ENCODE data around the gene CDK17. TPM values are rescaled to one million over a fixed set of nuclear protein-coding genes. Genes with fewer than 3 reads are reported as not detected.

Gene CDK17
- total and polyA plus RNA-seq, 2 experiments from 2014 or later, result 21.7 to 34.7 TPM

DNA sequence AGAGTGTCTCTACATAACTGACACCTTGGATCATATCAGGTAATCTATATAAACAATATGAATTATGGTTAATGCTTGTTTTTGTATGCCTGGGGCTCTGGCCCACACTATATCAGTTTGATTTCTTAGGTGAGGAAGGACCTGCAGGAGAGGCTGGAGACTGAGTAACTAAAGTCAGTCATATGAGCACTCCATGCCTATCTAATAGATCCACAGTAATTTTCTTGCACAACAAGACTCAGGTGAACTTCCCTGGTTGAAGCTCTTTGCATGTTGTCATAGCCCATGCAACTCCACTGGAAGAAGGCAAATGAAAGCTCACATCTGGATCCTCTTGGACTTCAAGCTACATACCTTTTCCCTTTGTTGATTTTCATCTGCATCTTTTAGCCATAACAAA lies 62.3 kb downstream of the CDK17 start:
- Histone ChIP-seq H3K27ac (no peak overlapping the region), H3K36me3 (no peaks in the 10 kb centered on the region), H3K9me3 (ENCODE audit: low read depth) (no peaks in the 10 kb centered on the region), H3K27me3 (no peaks in the 10 kb centered on the region), H3K4me3 (no peak overlapping the region), H3K4me1 (ENCODE audit: low read depth) (peaks cover 5% of the 10 kb centered on the region)
- no peak for DNase-seq (ENCODE audit: low read depth in 1 of 2, low spot score in 1 of 2)
- TF ChIP-seq, protein P1, sequence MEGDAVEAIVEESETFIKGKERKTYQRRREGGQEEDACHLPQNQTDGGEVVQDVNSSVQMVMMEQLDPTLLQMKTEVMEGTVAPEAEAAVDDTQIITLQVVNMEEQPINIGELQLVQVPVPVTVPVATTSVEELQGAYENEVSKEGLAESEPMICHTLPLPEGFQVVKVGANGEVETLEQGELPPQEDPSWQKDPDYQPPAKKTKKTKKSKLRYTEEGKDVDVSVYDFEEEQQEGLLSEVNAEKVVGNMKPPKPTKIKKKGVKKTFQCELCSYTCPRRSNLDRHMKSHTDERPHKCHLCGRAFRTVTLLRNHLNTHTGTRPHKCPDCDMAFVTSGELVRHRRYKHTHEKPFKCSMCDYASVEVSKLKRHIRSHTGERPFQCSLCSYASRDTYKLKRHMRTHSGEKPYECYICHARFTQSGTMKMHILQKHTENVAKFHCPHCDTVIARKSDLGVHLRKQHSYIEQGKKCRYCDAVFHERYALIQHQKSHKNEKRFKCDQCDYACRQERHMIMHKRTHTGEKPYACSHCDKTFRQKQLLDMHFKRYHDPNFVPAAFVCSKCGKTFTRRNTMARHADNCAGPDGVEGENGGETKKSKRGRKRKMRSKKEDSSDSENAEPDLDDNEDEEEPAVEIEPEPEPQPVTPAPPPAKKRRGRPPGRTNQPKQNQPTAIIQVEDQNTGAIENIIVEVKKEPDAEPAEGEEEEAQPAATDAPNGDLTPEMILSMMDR (IDR thresholded peaks at IDR 0.05; ENCODE audit: low read depth, low read length), result no peak

DNA sequence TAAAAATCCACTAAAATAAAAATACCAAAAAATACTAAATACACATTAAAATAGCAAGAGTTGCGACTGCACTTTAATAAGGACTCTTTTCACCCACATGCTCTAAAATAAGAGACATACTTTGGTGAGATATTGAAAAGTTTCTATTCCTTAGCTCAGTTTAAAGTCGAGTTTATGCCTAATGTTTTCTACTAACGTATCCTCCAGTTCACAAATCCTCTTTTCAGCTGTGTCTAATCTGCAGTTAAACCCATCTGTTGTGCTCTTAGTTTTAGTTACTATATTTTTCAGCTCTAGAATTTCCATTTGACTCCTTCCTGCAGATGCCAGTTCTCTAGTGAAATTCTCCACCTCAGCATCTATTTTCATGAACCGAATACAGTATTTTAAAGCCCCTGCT lies 63.8 kb downstream of the CDK17 start:
- no peaks in the 10 kb centered on the region for H3K36me3 ChIP-seq
- peaks cover 2% of the 10 kb centered on the region for H3K4me1 ChIP-seq (ENCODE audit: low read depth)
- DNase-seq (ENCODE audit: low read depth in 1 of 2, low spot score in 1 of 2), result no peak
- H3K9me3 ChIP-seq (ENCODE audit: low read depth), result no peaks in the 10 kb centered on the region
- TF ChIP-seq, protein P1 (IDR thresholded peaks at IDR 0.05; ENCODE audit: low read depth, low read length), result no peak
- no peak overlapping the region for H3K4me3 ChIP-seq
- H3K27ac ChIP-seq, result no peak overlapping the region
- no peaks in the 10 kb centered on the region for H3K27me3 ChIP-seq

DNA sequence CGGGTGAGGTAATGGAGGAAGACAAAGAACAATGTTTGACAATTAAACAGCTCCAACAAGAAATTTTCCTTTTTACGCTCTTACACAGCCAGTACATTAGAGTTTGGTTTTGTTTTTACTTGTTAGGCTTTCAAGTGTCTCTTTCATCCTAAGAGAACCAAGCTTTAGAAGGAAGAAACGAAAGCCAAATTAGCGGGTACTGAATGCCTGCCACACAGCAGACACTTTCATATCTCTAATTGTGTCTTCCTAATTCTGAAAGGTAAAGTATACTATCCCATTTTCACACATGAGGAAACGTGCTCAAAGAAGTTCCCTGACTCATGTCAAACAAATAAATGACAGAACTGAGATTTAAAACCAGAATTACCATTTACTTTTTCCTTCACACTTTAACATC lies 65.0 kb downstream of the CDK17 start:
- H3K4me1 ChIP-seq (ENCODE audit: low read depth), result no peaks in the 10 kb centered on the region
- TF ChIP-seq, protein P1 (IDR thresholded peaks at IDR 0.05; ENCODE audit: low read depth, low read length), result no peak
- no peaks in the 10 kb centered on the region for H3K27me3 ChIP-seq
- no peak overlapping the region for H3K27ac ChIP-seq
- H3K4me3 ChIP-seq, result no peak overlapping the region
- H3K9me3 ChIP-seq (ENCODE audit: low read depth), result no peaks in the 10 kb centered on the region
- H3K36me3 ChIP-seq, result no peaks in the 10 kb centered on the region
- DNase-seq (ENCODE audit: low read depth in 1 of 2, low spot score in 1 of 2), result no peak

DNA sequence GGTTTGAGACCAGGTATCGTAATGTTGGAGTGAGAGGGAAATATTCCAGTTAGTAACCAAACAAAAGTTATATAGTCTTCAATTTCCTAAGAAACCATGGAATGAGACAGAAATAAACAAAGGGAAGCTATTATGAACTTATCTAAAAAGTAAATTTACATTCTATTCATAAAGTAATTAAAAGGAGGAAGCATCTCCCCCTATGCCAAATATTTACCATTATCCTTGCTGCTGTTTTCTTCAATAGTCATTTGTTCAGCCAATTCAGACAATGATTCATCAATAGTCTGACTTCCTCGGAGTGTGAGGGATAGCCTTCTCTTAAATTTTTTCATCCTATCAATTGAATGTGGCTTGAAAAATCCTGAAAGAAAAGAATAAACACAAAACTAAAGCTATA lies 65.7 kb downstream of the CDK17 start:
- no peaks in the 10 kb centered on the region for H3K36me3 ChIP-seq
- no peaks in the 10 kb centered on the region for H3K4me1 ChIP-seq (ENCODE audit: low read depth)
- TF ChIP-seq, protein P1 (IDR thresholded peaks at IDR 0.05; ENCODE audit: low read depth, low read length), result no peak
- no peaks in the 10 kb centered on the region for H3K27me3 ChIP-seq
- no peak overlapping the region for H3K27ac ChIP-seq
- no peak for DNase-seq (ENCODE audit: low read depth in 1 of 2, low spot score in 1 of 2)
- H3K4me3 ChIP-seq, result no peak overlapping the region
- no peaks in the 10 kb centered on the region for H3K9me3 ChIP-seq (ENCODE audit: low read depth)

DNA sequence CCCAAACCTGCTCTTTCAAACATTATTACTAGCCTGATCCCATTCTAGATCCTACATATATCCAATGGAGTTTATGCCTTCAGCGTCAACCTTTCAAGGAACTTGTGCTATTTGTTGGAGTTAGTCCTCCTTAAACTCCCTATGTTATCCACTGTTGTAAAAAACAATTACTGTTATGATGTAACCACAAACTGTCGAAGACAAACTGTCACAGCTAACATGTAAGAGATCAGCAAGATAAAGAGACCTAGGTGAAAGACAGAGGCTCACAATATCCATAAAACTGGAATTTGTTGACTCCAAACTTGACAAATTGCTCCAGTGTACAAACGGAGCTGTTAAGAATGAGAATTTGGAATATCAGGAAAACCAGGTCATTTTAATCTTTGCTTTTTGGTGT lies 70.7 kb downstream of the CDK17 start:
- Histone ChIP-seq H3K36me3 (no peaks in the 10 kb centered on the region), H3K4me3 (no peak overlapping the region), H3K27ac (no peak overlapping the region), H3K4me1 (ENCODE audit: low read depth) (no peaks in the 10 kb centered on the region), H3K27me3 (no peaks in the 10 kb centered on the region), H3K9me3 (ENCODE audit: low read depth) (no peaks in the 10 kb centered on the region)
- no peak for DNase-seq (ENCODE audit: low read depth in 1 of 2, low spot score in 1 of 2)
- TF ChIP-seq, protein P1 (IDR thresholded peaks at IDR 0.05; ENCODE audit: low read depth, low read length), result no peak

DNA sequence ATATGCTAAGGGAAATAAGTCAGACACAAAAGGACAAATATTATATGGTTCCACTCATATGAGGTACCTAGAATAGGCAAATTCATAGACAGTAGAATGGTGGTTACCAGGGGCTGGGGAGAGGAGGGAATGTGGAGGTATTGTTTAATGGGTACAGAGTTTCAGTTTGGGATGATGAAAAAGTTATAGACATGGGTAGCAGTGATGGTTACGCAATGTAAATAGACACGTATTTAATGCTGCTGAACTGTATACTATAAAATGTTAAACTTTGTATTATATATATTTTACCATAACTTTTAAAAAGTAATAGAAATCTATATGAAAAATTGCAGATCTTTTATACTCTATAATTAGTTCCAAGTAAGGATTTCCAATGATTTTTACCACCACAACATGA lies 71.2 kb downstream of the CDK17 start:
- Histone ChIP-seq H3K36me3 (no peaks in the 10 kb centered on the region), H3K27me3 (no peaks in the 10 kb centered on the region), H3K4me1 (ENCODE audit: low read depth) (no peaks in the 10 kb centered on the region), H3K4me3 (no peak overlapping the region), H3K9me3 (ENCODE audit: low read depth) (no peaks in the 10 kb centered on the region), H3K27ac (no peak overlapping the region)
- TF ChIP-seq, protein P1 (IDR thresholded peaks at IDR 0.05; ENCODE audit: low read depth, low read length), result no peak
- no peak for DNase-seq (ENCODE audit: low read depth in 1 of 2, low spot score in 1 of 2)
